GM18868 (cell line): ENCODE results near the gene N4BP2L2.

Source experiments
- ATAC-seq: cut with Tn5 transposase; IDR thresholded peaks from one replicate; pipeline ENCODE4 v1.9.1; 2021; ENCODE audit warnings: mild to moderate bottlenecking, moderate library complexity; ENCODE audit not compliant: unreplicated experiment

N4BP2L2 gene

DNA sequence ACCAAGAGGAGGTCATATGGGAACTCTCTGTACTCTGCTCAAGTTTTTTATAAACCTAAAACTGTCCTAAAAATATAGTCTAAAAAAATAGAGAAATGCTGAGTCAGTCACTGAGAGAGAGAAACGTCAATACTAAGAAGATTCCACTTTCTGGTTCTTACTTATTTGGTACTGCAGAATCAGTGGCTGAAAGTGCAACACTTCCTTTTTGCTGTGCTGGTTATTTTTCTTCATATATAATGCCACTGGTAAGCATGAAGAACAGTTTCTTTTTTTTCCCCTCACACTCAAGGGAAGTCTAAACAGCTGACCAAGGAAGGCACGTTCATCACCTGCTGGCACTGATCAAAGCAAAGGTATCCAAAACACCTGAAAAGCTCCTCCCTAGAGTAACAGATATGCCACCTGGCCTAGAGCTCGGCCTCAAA, 66.4 kb downstream of the N4BP2L2 start:
- ATAC-seq, result peak; percentile 83

DNA sequence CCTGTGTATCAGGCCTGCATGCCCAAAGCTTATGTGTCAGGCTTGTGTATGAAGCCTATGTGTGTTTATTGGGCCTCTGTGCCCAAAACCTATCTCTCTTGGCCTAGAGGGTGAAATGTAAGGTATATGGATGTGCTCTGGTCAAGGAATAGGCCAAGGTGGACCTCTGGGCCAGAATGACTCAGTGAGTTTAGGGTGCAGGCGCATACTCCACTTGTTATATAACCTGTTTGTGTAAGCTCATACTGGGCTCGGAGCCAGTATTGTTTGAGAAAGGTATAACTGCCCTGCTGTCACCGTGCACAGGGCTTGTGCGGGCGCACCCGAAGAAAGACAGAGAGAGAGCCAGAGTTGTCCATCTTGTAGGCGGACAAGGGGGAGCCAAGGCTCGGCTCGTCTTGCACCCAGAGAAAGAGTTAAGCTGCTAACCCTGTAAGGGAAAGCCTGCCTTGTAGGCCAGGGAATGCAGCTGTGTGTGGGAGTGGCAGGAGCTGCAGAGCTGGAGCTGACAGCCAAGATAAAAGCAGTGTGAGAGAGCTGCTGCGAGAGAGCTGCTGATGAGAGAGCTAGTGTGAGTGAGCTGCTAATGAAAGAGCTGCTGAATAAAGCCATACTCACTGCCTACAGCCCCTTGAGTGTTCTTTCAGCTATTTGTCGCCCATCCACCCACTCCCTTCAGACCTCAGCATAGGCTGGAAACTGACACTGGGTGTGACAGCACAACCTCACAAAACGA, 67.2 kb downstream of the N4BP2L2 start:
- no peak for ATAC-seq

DNA sequence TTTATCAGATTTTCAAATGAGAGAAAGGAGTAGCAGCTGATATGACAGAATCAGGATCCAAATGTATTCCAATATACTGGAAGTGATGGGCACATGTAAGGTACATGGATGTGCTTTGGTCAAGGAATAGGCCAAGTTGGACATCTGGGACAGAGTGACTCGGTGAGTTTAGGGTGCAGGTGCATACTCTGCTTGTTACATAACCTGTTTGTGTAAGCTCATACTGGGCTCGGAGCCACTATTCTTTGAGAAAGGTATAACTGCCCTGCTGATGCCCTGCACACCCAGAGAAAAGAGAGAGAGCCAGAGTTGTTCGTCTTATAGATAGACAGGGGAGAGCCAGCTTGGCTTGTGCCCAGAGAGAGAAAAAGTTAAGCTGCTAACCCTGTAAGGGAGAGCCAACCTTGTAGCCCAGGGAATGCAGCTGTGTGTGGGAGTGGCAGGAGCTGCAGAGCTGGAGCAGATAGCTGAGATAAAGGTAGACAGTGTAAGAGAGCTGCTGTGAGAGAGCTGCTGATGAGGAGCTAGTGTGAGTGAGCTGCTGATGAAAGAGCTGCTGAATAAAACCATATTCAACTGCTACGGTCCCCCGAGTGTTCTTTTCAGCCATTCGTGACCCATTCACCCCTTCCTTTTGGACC, 70.0 kb downstream of the N4BP2L2 start:
- no peak for ATAC-seq

DNA sequence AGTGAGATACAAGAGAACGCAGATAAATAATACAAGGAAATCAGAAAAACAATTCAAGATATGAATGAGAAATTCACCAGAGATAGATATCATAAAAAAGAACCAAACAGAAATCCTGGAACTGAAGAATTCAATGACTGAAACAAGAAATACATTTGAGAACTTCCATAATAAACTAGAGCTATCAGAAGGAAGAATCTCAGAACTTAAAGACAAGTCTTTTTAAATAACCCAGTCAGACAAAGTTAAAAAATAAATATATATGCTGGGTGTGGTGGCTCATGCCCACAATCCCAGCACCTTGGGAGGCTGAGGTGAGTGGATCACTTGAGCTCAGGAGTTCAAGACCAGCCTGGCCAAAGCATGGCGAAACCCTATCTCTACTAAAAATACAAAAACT, 82.0 kb downstream of the N4BP2L2 start:
- no peak for ATAC-seq

DNA sequence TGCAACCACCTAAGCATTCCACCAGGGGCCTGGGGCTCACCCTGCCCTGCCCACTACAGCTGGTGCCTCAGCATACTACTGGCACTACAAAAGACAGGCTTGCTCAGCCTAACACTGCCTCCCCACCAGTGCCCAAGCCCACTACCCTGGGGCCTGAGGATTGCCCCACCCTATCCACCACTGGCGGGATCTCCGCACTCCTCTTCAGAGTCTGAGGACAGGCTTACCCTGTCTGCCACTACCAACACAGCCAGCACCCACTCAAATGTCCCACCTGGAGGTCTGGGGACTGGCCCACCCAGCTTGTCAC, 83.0 kb downstream of the N4BP2L2 start:
- ATAC-seq, result no peak

DNA sequence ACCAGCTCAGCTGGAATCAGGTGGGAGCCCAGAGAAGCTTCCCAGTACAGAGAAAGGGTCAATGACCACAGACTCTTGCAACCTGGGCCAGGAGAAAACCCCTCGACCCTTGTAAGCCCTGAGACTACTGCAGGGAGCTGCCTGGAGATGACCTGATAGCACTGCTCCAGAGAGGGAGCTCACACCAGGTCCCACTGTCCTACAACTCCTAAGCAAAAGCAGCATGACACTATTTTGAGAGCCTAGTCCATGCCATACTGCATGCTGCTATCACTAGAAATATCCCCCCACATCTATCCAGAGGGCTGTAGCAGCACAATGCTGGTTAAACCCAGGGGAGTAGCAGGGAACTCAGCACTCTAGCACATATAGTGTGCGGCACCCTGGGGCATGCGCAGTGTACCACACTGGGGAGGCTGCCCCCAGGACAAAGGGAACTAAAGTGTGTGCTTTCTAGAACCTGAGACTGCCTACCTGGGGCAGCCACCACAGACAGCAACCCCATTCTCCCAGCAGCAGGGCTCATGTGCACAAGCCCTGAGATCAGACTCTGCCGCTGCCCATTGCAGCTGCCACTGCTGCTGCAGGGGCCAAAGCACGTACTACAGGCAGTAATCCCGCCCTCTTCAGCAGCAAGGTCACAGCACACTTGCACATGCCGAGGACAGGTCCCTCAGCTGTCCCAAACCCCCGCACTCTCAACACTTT, 83.6 kb downstream of the N4BP2L2 start:
- no peak for ATAC-seq

DNA sequence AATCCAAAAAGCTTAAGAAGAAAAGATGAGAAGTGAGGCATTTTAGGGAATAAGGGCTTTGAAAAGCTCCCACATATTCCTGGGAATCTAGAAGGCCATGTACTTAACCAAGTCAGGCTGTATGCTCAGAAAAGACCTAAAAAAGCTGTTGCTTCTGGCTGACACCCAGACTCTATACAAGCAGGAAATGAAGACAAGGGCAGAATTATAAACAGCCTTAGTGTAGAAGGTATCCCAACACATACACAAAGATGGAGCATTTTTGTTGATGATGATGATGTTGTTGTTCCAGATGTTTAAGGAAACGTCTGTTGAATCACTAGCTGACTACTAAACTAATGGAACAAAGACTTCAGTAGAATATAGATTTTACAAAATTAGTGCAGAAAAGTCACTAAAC, 84.6 kb downstream of the N4BP2L2 start:
- no peak for ATAC-seq

DNA sequence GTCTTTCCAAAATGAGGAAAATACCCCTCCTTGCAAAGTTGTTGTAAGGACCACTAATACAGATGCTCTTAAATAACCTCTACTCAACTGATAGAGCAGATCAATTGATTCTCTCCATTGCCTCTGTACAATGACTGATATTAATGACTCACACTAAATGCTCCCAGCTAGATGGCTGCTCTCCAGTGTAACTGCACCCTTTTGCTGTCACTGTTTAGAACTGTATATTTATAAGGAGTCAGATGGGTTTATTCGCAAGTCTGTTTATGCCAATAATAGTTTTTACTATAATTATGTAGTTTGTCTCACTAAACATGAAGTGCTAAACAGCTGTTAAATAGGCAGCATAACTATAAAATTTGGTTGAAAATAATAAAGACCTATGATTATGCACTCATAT, 89.6 kb downstream of the N4BP2L2 start:
- no peak for ATAC-seq

DNA sequence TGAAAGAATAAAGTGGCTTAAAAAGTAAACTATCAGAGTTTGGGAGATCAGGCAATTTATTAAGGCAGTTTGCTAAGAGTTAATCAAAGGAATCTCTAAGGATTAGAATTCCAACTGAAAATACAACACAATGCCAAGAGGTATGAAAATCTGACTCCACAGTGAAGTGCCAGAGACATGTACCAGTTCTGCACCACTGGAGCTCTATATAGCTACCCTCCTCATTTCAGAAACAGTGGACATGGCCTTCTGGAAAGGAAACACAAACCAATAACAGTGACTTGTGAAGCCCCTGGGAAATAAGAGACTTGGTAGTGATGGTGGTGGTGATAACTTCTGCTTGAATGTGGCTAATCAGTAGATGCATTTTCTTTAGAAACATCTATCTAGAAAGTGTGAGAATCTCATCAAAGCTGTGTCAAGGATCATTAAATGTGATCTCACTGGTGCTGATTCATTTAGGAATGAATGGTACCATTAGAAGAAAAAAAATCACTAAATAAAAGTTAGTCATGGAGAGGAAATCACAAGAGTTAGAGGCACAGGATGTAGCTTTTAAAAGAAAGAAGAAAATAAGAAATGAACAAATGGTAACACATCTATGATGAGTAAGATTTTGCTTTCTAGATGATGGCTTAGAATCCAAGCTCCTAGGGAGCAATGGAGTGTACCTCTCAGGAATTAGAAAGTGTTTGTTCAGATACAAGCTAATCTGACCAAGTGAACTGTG, 90.5 kb downstream of the N4BP2L2 start:
- ATAC-seq, result no peak

DNA sequence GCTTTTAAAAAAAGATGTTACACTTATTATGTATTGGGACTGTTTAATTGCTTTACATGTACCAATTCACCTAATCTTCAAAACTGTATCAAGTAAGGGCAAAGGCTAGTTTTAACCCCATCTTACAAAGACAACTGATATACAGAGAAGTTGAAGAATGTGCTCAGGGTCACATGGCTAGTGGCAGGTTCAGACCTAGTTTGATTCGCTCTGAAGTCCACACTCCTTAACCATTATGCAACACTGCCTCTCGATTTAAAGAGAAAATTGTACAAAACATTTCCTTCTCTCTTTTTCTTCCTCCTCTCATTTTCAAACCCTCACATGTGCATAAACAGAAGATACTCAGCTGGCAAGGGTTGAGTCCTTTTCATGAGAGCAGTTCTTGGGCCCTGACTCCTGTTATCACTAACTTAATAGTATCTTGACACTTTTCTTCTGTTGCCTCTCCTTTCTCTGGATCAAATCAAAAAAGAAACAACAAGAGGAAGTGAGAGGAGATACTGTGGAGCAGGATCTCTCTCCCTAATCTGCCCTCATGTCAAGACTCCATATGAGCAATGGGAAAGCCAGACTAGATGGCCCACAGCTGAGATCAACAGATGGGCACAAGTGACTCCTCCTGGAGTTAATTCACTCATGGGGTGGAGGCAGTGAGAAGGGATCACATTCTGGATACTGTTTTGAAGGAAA, 91.7 kb downstream of the N4BP2L2 start:
- no peak for ATAC-seq

DNA sequence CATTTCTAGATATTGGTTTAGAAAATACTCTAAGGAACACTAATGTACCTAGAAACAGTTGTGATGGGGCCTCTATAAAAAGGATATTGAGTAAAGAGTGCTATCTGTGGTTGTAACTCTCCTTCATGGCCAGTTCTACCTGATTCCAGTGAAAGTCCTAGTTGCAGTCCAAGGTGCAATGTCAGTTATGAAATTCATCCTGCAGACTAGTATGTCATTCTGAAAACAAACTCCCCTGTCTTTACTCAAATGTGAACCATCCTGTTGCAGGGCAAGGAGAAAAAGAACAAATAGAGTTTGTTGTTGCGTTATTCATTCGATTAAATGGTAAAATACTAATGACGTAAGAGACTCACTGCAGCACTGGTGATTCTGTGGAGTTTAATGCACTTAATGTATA, 92.4 kb downstream of the N4BP2L2 start:
- ATAC-seq, result no peak

DNA sequence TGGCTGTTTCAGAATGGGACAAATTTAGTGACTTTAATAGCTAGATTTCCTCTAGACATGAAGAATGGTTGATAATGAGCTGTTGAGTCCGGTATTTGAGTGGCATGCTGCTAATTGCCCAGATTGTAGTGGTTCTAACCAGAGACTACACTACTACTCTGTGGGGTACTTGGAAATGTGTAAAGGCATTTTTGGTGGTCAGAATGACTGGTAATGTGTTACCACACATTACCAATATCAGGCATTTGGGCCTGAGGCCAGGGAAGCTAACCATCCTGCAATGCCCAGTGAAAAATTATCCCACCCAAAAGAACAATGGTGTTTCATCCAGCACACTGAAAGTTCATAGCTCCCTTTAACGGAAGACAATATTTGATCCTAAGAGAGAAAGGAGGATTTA, 93.1 kb downstream of the N4BP2L2 start:
- ATAC-seq, result no peak

DNA sequence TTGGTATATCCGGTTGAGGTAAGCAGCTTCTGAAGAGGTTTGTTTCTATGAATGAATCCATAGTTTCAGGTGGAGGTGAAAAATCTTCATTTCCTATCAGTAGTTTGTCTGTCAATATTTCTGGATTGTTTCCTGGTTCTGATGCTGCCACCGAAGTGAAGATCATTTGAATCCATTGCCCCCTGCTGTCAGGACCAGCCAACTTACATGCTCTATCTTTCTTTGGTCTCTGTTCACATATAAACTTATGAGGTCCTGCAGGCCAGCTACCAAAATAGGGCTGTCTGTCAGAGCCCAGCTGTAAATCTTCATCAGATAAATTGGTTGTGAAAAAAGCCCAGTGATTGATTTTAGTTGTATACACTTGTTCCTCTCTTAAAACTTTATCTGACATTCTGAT, 95.5 kb downstream of the N4BP2L2 start:
- ATAC-seq, result peak; percentile 74

DNA sequence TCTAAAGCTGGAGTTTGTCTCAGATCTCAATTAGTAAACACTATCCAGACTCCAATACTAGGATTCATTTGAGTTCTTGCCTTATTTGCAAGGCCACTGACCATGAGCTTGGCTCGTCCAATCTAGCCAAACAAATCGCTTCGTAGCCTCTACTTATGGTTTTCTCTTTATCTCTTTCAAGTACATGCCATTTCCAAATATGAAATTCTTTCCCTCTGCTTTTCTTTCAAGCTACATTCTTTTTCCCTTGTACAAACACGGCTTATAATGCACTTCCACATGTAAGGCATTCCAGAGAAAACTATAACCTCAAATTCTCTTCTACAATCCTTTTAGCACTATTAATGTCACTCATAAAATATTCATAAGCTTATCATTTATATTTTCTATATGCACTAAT, 99.7 kb downstream of the N4BP2L2 start:
- no peak for ATAC-seq

DNA sequence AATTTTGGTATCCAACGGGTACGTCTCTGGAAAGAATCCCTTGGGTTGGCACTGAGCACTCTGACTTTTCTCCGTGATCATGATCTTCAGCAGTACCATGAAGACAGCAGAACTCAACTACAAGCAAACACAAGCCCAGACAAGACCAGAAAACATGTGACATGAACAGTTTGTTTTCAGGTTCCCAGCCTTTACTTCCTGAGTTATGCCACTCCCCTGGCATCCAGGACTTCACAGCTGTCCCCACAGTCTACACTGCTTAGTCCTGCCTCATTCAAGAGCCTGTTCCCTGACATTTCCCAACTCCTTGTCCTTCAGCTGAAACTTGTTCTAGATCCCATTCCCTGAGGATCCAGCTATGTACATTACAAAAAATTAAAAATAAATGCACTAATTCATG, 105.7 kb downstream of the N4BP2L2 start:
- ATAC-seq, result no peak

DNA sequence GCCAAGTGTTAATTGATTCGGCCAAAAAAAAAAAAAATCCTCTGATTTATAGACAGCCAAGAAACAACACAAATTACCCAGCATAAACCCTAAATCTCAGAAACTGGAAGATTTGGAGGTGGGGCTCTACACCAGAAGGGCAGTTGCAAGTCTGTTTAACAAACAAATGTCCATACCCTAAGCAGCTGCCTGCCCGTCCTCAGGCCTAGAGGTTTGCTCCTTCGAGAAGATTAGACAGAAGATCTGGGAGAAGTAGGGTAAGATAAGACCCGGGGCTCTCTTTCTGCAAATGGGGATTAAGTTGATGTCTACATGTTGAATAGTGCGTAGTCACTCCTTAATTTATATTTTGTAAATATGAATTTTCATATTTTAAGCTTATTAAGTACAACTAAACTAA, 107.2 kb downstream of the N4BP2L2 start:
- ATAC-seq, result no peak

DNA sequence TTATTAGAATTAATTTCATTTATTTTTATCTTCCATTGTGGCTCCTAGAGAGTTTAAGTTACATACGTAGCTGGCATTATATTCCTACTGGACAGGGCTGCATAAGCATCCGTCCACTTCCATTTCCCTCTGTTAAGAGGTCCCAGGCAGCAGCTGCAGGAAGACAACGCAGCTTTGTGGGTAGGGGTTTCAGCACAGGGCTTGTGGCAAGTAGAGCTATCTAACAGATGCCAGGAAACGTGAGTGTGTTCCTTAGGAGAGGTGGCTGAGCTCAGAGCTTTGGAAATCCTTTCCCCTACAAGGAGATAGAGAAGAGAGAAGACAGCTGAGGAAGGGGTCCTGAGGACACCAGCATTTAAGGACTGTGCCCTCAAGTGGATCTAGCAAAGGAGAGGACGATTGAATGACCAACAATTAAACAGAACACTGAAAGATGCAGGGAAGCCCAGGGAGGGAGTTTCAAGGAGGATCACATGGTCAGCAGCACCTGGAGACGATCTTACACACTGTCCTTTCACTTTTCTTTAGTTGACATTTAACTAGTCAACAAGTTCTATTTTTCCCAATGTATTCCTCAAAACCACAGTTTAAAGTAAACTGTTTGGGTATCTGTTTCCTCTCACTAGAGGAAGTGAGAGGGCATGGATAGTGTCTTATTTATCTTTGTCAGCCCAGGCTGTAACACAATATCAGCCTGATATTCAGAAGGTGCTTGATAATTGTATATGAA, 108.4 kb downstream of the N4BP2L2 start:
- no peak for ATAC-seq

DNA sequence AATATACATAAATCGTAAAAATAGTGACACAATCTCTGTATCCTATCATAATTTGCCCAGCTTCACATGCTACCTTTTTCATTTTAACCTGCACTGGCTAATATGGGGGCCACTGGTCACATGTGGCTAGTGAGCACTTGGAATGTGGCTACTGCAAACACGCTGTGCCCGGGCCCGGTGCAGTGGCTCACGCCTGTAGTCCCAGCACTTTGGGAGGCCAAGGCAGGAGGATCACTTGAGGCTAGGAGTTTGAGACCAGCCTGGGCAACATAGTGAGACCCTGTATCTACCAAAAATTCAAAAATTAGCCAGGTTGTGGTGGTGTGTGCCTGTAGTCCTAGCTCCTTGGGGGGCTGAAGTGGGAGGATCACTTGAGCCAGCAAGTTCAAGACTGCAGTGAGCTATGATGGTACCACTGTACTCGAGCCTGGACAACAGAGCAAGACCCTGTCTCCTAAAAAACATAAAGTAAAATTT, 109.1 kb downstream of the N4BP2L2 start:
- no peak for ATAC-seq

DNA sequence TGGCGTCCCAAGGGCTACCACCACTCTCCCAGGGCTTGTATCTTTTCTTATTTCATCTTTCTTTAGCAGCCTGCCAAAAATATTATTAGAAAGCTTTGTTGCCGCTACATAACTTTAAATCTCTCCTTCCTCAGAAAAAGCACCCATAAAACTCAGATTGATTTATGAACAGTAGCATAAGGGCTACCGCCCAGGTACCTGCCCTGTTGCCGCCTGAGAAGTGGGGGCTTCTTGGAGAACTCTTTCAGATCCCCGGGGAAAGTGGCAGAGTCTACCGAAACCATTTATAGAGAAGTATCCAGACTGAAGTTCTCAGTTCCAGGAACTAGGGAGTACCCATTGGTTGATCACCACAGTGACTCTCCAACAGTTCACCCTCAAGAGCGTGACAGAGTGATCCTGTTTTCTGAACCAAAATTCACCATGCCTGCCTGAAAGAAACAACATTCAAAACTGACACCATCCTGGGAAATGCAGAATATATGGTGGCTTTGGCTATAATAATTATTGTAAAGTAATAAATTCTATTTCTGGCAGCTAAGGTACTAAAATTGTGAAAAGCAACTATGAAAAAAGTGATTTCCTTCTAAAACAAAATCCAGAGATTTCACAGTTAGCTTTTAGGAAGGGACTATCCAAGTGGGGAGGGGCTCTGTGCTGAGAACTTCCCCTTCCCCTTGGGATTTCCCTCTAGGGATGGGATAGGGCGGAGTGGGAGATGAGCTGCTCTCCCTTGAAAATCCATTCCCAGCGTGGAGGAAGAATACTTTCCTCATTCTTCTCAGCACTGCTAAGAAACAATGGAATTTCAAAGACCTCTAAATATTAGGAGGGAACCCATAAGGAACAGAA, 109.8 kb downstream of the N4BP2L2 start:
- peak; percentile 22 for ATAC-seq
